Large intestine (tissue), 3 donors: Measurements from ENCODE around the gene ARMS2. TPM values are rescaled to one million over a fixed set of nuclear protein-coding genes. Genes with fewer than 3 reads are reported as not detected.
A peak's percentile ranks its signal among the peaks of the same experiment; 100 is the strongest.

Experiments
- DNase-seq, 2 donors: peaks; one replicate each; pipeline versions ENCODE4 v3.0.0 to v3.0.0-alpha.2; 2013
- H3K27ac ChIP-seq: one replicate; pipeline ENCODE4 v1.5.1; 2013; ENCODE audit warnings: low read length
- H3K27me3 ChIP-seq: 2 replicates; pipeline ENCODE4 v1.6.1; 2013; ENCODE audit warnings: low read length; ENCODE audit not compliant: control insufficient read depth, insufficient read depth
- H3K36me3 ChIP-seq: 2 replicates; pipeline ENCODE4 v1.6.1; 2013; ENCODE audit warnings: low read length; ENCODE audit not compliant: control insufficient read depth, insufficient read depth
- H3K4me1 ChIP-seq: one replicate; pipeline ENCODE4 v1.6.1; 2013; ENCODE audit warnings: low read length; ENCODE audit not compliant: control insufficient read depth, insufficient read depth
- H3K4me3 ChIP-seq: one replicate; pipeline ENCODE4 v1.5.1; 2013; ENCODE audit warnings: low read length
- H3K9me3 ChIP-seq: one replicate; pipeline ENCODE4 v1.6.1; 2013; ENCODE audit warnings: mild to moderate bottlenecking, low read depth, low read length, moderate library complexity; ENCODE audit not compliant: control insufficient read depth
- WGBS: methylation state at CpG from one replicate; pipeline ENCODE4 v1.1.5; 2013; ENCODE audit warnings: low lambda C conversion rate; ENCODE audit not compliant: insufficient coverage; 5-methylcytosine and 5-hydroxymethylcytosine counted together
- polyA plus RNA-seq: library from polyadenylated mRNA; unstranded; fragments of 120-200 nt; gene quantifications from one replicate; pipeline ENCODE4 v1.2.1, GENCODE V29; 2013

ARMS2 gene
- polyA plus RNA-seq, 1 donor: 0.15 TPM

DNA sequence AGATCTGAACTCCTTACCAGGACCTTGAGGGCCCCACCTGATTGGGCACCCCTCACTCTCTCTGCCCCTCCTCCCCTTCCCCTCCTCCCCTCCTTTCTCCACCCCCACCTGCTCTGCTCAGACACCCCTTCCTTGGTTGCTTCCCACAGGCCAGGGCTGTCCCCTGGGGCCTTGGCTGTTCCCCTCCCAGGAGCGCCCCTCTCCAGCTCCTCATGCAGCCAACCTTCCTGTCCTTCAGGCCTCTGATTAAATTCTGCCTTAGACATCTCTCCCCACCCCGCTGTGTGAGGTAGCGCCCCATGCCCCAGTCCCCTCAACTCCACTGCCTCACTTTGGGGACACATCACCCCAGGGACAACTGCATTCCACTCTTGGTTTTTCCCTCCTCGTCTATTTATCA, 39.3 kb downstream of the ARMS2 start:
- no peaks in the 10 kb centered on the region for H3K9me3 ChIP-seq
- H3K27me3 ChIP-seq: no peaks in the 10 kb centered on the region
- peaks cover 6% of the 10 kb centered on the region for H3K36me3 ChIP-seq
- no peak for DNase-seq
- no CpG with 5 or more reads among the region's 4 CpGs for WGBS
- no peak overlapping the region for H3K27ac ChIP-seq
- H3K4me1 ChIP-seq: no peaks in the 10 kb centered on the region
- no peak overlapping the region for H3K4me3 ChIP-seq

DNA sequence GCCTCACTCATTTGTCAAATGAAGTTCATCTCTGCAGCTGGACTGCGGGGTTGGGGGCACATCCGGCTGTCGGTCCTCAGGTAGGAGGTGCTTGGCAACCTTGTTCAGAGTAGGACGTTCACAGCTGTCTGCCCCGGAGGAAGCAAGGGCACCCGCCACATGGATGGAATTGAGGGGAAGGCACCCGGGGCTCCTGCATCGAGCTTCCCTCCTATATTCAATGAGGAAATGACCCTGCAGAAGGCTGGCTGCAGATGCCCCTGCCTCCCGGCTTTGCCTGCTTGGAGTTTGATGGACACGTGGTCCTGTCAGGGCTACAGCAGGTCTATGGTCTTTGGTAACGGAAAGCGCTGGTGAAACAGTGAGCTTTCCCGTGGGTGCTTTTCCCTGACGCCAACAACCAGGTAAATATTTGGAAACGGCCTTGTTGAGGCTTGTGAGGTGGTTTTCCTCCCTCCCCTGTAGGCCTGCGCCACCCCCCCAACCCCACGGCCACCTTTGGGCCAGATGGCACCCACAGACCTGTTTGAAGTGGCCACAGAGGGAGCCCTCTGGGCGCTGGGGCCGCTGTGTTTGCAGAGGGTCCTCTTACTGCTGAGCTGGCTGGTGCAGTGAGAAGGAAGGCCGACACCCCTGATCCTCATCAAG, 39.8 kb downstream of the ARMS2 start:
- DNase-seq: no peak
- Histone ChIP-seq H3K4me3 (no peak overlapping the region), H3K36me3 (peaks cover 6% of the 10 kb centered on the region), H3K9me3 (no peaks in the 10 kb centered on the region), H3K27ac (no peak overlapping the region), H3K27me3 (no peaks in the 10 kb centered on the region), H3K4me1 (peaks cover under 1% of the 10 kb centered on the region)
- no CpG with 5 or more reads among the region's 20 CpGs for WGBS

DNA sequence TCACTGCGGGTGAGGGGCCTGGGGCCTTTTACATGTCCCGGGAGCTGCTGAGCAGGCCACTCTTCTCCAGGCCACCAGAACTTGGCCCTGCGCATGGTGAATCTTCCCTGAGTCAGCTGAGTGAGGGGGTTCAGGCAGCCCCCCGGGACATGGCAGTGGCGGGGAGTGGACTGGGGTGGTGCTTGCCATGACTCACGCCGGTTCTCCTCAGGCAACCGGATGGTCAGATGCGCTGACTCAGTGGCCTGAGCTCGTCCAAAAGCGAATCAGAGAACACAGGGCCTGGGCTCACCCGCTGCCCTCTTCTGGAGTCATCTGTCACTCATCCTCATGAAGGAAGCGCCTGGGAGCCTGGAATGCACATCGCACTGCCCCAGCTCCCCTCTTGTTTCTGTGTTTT, 40.4 kb downstream of the ARMS2 start:
- 80% methylated on average over 1 of the region's 14 CpGs for WGBS
- H3K4me3 ChIP-seq: no peak overlapping the region
- no peak overlapping the region for H3K27ac ChIP-seq
- no peaks in the 10 kb centered on the region for H3K27me3 ChIP-seq
- DNase-seq: no peak
- H3K4me1 ChIP-seq: peaks cover 6% of the 10 kb centered on the region
- H3K36me3 ChIP-seq: peaks cover 4% of the 10 kb centered on the region
- H3K9me3 ChIP-seq: no peaks in the 10 kb centered on the region

DNA sequence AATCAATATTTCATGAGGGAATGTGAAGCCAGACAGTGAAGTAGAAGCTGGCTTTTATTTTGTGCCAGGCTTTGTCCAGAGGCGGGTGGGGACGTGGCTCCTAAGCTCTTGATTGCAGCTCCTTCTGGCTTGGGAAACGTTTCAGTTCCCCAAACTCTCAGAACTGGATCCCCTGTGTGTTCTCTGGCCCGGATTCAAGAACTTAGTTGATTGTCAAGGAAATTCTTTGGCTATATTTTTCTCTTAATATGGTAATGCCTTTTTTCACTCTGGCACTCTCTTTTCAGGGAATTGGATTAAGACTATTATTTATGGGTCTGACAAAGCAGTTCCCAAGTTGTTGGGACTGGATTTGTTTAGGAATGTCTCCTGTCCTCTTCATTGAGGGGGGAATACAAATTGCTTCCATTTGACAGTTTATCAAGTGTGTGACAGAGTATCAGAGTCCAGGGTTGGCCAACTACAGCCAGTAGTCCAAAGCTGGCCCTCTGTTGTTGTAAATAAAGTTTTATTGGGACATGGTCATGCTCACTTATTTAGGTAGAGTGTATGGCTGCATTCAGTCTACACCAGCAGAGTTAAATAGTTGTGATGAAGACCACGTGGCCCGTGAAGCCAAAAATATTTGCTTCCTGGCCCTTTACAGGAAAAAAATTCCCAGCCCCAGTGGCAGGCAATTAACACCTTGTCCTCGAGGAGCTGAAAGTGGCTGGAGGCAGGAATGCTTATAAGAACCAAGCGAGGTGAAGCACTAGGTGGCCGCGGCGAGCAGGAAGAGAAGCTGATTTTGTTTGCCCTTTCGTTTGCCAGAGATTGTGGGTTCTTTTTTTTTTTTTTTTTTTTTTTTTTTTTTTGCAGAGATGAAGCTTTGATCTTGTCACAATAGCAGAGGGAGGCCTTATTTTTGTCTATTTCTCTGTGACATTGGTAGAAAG, 41.2 kb downstream of the ARMS2 start:
- no peak overlapping the region for H3K27ac ChIP-seq
- no peaks in the 10 kb centered on the region for H3K9me3 ChIP-seq
- peaks cover 1% of the 10 kb centered on the region for H3K36me3 ChIP-seq
- no peak for DNase-seq
- H3K27me3 ChIP-seq: no peaks in the 10 kb centered on the region
- no CpG with 5 or more reads among the region's 12 CpGs for WGBS
- peaks cover 6% of the 10 kb centered on the region for H3K4me1 ChIP-seq
- H3K4me3 ChIP-seq: no peak overlapping the region

DNA sequence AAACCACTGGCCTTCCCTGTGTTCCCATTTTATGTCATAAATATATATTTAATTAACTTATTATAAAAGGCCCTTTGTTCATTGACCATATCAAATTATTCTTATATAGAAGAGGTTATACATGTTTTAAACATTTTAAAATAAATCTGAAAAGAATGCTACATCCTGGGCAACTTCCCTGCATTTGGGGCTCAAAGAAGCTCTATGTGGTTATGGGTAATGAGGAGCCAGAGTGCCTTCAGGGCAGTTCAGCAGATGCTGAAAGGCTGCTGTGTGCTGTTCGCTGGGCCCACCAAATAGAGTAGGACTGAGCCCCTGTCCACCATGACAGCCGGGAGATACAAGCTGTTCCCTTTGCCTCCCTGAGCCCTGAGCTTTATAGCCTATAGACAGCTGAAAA, 42.8 kb downstream of the ARMS2 start:
- no peaks in the 10 kb centered on the region for H3K36me3 ChIP-seq
- H3K9me3 ChIP-seq: no peaks in the 10 kb centered on the region
- no peak overlapping the region for H3K27ac ChIP-seq
- H3K4me1 ChIP-seq: peaks cover 6% of the 10 kb centered on the region
- no peak overlapping the region for H3K4me3 ChIP-seq
- H3K27me3 ChIP-seq: no peaks in the 10 kb centered on the region
- no CpG with 5 or more reads among the region's 2 CpGs for WGBS
- DNase-seq: no peak

DNA sequence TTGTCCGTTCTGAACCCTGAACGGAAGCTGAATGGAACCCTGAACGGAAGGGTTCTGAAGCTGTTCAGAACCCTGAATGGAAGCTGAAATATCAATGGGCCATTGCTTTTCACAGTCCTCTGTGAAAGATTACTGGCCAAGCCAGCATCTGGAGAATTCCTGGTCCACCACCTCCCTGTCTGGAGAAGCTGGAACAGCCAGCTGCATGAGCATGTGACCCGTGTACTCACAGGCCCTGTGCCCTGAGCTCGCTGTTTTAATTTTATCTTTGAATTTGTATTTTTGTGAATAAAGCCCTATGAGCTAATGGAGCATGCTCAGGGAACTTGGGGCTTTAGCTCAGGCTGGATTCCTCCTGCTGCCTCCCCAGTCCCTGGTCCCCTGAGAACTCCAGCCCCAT, 44.1 kb downstream of the ARMS2 start:
- no peaks in the 10 kb centered on the region for H3K9me3 ChIP-seq
- no peaks in the 10 kb centered on the region for H3K36me3 ChIP-seq
- no CpG with 5 or more reads among the region's 5 CpGs for WGBS
- H3K27me3 ChIP-seq: no peaks in the 10 kb centered on the region
- H3K4me3 ChIP-seq: no peak overlapping the region
- no peak for DNase-seq
- H3K4me1 ChIP-seq: peaks cover 6% of the 10 kb centered on the region
- no peak overlapping the region for H3K27ac ChIP-seq

DNA sequence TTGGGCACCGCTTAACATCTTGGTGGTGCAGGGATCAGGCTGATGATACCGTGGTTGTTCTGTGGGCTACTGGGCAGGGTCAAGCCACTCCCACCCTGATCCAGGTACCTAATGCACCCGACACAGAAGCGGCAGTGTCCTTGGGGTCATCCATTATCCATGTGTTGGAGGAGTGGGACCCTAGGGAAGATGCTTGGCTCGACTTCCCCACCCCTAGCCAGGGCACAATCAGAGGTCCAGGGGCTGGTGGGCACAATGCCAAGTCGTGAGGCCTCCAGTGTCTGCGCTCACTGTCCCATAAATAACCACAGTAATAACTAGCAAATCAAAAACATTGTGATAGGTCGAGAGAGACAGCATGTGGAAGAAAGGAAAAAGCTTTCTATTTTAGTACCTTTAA, 44.6 kb downstream of the ARMS2 start:
- H3K9me3 ChIP-seq: no peaks in the 10 kb centered on the region
- H3K27ac ChIP-seq: no peak overlapping the region
- H3K4me1 ChIP-seq: peaks cover 6% of the 10 kb centered on the region
- H3K36me3 ChIP-seq: no peaks in the 10 kb centered on the region
- H3K4me3 ChIP-seq: no peak overlapping the region
- H3K27me3 ChIP-seq: no peaks in the 10 kb centered on the region
- no peak for DNase-seq
- WGBS: 75% methylated on average over 2 of the region's 8 CpGs

DNA sequence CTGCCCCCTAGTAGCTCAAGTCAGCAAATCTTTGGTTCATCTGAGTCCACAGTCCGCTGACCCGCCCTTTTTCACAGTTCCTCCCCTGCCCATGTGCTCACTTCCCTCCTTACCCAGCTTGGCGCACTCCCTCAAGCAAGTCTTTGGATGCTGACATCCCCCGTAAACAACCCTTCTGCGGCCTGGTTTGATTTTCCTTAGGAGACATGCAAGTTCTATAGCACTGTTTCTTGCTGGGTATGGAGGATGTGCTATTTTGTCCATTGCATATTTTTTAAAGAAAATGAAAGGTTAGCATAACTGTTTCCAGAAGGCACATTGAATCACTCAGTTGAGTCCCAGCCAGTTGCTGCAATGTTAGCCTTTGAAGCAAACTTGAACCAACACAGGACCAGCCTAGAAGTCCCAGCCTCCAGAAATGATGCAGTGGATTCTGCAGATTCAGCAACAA, 45.1 kb downstream of the ARMS2 start:
- Histone ChIP-seq H3K27ac (no peak overlapping the region), H3K4me1 (peaks cover 6% of the 10 kb centered on the region), H3K9me3 (no peaks in the 10 kb centered on the region), H3K27me3 (no peaks in the 10 kb centered on the region), H3K4me3 (no peak overlapping the region), H3K36me3 (no peaks in the 10 kb centered on the region)
- no CpG with 5 or more reads among the region's 5 CpGs for WGBS
- DNase-seq: peak; percentile 58 to 71

DNA sequence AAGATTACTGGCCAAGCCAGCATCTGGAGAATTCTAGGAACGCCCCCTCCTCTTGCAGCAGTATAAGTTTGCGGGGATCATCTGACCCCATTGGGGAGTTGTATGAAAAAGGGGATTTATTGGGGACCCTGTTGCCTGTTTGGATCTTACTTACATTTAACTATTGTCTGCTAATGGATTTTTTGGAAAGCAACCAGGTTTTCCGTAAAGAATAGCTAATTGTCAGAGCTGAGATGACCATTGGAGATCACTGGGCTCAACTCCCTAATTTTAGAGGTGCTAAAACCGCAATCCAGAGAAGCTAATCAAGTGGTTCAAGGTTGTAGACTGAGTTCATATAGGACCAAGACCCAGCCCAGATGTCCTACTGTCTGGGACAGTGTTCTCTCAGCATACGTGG, 45.7 kb downstream of the ARMS2 start:
- Histone ChIP-seq H3K4me1 (peaks cover 6% of the 10 kb centered on the region), H3K27me3 (no peaks in the 10 kb centered on the region), H3K27ac (no peak overlapping the region), H3K9me3 (no peaks in the 10 kb centered on the region), H3K4me3 (no peak overlapping the region), H3K36me3 (no peaks in the 10 kb centered on the region)
- WGBS: 50% methylated on average over 2 of the region's 5 CpGs
- no peak for DNase-seq

DNA sequence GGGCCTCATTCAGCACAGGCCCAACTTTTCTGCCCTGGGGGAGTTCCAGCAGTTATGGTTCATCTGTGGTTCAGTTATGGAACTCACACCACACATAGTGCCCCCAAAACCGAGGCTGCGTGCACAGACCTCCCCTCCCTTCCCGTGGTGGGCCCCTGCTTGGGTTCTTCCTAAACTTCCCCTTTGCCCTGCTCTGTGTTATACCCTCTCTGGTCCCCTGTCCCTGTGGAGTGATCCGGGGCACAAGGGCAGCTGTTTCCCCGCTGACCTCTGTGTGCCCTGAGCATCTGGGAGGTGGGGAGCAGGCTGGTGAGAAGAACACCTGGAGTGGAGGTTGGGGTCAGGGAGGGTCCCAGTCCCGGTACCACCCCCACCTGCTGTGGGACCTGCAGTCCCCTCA, 46.3 kb downstream of the ARMS2 start:
- no CpG with 5 or more reads among the region's 6 CpGs for WGBS
- no peak overlapping the region for H3K27ac ChIP-seq
- no peaks in the 10 kb centered on the region for H3K9me3 ChIP-seq
- H3K4me1 ChIP-seq: peaks cover 6% of the 10 kb centered on the region
- no peak for DNase-seq
- H3K36me3 ChIP-seq: no peaks in the 10 kb centered on the region
- H3K4me3 ChIP-seq: no peak overlapping the region
- no peaks in the 10 kb centered on the region for H3K27me3 ChIP-seq
